ENCODE results near the gene SH3BGR.

The SH3BGR gene

DNA sequence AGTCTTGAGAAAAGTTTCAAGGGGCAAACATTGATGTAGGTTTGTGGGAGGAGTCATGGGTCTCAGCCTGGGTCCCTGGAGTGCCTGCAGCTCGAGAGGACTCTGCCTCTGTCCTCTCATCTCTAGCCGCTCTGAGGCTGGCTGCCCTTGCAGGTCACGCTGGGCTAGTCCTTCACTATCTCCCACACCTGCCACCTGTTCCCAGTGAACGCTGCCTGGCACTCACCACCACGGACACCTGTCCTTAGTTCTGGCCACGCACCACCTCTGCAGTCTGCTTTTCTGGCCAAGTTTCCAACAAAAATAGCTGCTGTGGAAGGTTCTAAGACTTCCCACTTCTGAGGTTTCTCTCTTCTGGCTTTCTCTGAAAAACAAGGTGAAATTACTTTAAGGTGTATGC is 52.5 kb downstream of the SH3BGR start:
- DNase-seq (ENCODE audit: low read depth) = no peak
- no peak overlapping the region for H3K4me3 ChIP-seq (ENCODE audit: low read depth, low read length)

DNA sequence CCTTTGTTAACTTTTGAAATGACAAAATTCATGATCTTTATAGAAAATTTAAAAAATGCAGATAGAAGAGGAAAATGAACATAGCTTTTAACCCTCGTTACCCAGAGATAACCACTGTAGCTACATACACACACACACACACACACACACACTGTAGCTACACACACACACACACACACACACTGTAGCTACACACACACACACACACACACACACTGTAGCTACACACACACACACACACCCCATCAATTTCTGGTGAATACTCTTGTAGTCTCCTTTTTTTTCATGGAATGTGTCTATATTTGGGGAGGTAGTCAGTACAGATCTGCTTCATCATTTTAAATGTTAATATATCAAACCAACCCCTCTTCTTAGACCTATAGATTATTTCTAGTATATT is 58.5 kb downstream of the SH3BGR start:
- no peak for DNase-seq (ENCODE audit: low read depth)
- no peak overlapping the region for H3K4me3 ChIP-seq (ENCODE audit: low read depth, low read length)

DNA sequence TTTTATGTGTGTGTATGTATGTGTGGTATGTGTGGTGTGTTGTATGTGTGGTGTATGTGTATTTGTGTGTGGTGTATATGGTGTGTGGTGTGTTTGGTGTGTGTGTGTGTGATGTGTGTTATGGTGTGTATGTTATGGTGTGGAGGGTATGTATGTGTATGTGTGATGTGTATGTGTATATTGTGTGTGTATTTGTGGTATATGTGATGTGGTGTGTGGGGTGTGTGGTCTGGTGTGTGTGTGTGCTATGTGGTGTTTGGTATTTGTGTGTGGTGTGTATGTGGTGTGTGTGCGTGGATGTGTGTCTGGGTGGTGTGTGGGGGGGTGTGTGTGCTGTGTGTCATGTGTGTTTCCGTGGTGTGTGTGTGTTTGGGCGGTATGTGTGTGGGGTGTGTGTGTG is 59.3 kb downstream of the SH3BGR start:
- no peak for DNase-seq (ENCODE audit: low read depth)
- no peak overlapping the region for H3K4me3 ChIP-seq (ENCODE audit: low read depth, low read length)

DNA sequence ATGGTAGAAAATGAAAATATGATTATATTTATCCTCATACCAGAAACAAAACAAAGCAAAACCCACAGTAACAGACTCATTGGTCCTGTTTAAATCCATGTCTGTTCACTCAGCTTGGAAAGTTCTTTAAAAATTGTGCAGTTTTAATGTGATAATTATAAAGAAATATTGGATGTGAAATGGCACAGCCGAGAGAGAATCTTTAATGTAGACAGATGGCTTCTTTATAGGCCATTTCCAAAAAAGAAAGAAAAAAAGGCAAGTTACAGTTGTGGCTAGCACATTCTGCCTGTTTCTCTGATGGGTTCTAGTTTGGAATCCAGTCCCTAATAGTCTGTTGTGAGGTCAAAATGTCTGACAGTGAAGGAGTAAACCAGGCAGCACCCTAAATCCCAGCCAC is 62.0 kb downstream of the SH3BGR start:
- H3K4me3 ChIP-seq (ENCODE audit: low read depth, low read length) = no peak overlapping the region
- no peak for DNase-seq (ENCODE audit: low read depth)

DNA sequence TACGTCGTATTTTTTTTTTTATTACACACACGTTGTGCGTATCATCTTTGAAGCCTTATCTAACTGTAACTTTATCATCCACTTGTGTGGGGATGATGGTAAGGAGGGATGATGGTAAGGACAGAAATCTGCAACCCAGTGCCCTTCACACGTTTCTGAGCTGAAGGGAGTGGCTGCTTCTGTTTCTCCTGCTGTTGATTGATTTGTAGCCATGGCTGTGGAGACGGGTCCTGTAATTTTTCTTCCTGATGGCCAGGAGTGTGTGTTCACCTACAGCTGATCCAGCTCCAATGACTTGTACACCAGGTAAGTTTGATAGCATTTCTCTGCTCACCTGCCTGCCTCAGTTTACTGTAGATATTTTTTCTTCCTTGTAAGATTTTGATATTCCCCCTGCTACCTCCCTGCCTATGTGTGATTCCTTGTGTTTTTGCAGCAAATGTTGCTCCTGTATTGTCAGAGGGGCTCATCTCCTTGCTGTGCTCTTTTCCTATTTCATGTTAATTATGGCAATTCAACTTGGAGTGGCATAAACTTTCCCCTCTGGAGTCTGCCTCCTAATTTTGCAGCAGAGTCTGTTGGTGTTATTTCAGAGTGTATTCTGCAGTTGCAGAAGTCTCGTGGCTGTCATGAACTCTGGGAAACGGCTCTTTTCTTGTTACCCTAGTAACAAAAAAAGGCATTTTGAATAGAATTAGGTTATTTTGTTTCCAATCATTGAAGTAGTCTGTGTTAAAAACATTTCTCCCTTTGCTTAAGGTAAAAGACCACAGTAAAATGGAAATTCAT is 64.1 kb downstream of the SH3BGR start:
- no peak overlapping the region for H3K4me3 ChIP-seq (ENCODE audit: low read depth, low read length)
- no peak for DNase-seq (ENCODE audit: low read depth)

DNA sequence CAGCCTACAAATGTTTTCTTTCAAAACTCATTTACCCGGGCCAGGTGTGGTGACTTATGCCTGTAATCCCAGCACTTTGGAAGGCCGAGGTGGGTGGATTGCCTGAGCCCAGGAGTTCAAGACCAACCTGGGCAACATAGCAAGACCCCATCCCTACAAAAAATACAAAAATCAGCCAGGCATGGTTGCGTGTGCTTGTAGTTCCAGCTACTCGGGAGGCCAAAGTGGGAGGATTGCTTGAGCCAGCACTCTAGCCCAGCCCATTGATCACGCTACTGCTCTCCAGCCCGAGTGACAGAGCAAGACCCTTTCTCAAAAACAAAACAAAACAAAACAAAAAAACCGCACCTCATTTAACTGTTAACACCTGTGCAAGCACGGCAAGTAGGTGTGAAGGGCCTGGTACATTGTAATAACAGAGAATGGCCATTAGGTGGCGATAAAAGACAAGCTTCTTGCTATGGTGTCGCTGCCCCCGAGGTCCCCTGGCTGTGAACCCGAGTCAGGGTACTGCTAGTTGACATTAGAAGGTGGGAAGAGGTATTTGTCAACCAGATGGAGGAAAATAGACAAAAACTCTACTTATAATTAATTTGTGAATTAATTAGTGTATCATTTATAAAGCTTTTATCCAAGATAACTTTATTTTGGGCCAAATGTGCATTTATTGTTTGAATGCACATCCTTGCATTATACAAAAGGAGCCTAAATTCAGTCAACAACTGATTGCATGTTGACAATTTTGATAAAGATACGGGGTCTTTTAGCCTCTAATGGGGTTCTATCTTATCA is 66.5 kb downstream of the SH3BGR start:
- DNase-seq (ENCODE audit: low read depth) = no peak
- H3K4me3 ChIP-seq (ENCODE audit: low read depth, low read length) = no peak overlapping the region

DNA sequence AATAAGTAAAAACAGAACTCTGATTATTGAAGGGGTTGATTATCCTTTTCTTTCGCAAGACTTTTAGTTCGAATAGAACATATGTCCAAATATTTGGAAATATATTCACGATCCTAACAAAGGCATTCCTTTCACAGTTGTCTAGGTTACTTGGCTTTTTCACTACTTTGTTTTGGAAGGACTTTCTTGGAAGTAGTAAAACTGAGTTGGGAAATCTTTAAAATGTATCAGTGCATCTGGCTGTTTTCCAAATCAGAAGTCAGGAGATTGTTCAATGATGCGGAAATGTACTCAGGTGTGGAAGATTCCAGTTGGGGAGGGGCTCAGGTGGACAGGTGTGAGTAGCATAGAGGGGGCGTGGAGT is 67.1 kb downstream of the SH3BGR start:
- DNase-seq (ENCODE audit: low read depth) = no peak
- no peak overlapping the region for H3K4me3 ChIP-seq (ENCODE audit: low read depth, low read length)

DNA sequence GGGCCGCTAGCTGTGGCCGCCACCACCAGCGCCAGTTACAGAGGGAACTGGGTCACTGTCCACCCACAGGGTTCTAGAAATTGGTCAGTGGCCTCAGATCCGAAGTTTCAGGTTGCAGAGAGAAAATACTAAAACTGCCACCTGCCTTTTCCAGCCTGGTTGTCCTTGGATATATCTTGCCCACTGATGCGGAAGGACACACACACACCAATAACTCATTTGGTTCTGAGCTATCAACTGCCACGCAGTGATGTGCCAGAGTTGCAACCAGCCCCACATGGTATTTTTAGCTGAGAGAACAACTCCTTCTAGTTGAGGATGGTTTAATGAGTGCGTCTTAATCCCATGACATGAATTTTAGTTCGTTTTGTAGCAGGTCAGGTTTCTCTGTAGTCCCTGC is 68.1 kb downstream of the SH3BGR start:
- DNase-seq (ENCODE audit: low read depth) = no peak
- H3K4me3 ChIP-seq (ENCODE audit: low read depth, low read length) = no peak overlapping the region

DNA sequence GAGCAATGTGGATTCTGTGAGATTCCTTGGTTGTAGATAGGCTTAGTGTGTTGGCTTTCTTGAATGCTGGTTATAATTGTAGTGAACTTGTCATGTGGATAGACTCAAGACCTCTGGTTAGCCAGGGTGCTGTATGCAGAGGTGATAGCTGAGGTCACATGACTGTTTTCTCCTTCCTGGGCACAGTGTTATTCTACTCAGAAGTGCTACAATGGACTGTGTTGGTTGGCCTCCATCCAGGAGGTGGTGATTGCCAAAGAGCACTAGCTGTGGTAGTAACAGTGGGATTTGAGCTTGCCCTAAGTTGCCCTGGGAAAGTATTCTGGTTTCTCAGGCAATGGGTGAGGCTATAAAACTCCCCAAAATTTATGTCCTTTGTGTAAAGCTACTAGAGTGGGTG is 71.6 kb downstream of the SH3BGR start:
- no peak overlapping the region for H3K4me3 ChIP-seq (ENCODE audit: low read depth, low read length)
- DNase-seq (ENCODE audit: low read depth) = no peak

DNA sequence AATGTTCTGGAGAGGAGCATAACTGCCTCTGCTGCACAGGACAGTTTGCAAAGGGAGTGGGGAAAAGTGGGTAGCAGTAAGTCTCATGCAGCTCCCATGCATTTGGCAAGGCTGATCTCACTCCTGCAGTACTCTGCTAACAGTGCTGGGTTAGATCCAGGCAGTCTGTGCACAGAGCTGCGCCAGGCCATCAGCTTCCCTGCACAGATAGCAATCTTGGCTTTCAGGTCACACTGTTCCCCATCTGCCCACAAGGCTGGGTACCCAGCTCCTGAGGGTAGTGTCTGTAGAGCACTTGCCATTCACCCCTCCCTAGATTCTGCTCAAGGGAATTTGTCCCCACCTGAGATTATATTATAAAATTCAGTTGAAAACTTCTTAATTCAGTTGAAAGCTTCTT is 72.1 kb downstream of the SH3BGR start:
- H3K4me3 ChIP-seq (ENCODE audit: low read depth, low read length) = no peak overlapping the region
- no peak for DNase-seq (ENCODE audit: low read depth)

DNA sequence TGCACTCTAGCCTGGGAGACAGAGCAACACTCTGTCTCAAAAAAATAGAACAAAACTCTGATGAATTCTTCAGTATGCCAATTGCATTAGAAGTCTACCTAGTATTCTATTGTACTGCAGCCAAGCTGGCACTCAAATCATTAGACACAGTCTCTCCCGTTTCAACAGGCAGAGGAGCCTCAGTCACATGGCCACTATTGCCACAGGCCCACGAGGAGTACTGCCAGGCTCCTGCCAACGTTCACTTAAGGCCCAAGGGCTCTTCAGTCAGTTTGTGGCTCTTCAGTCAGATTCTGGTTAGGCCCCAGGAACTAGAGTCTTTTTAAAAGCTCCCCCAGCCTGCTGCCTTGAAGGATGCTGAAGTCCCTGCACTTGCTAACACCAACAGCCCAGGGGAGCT is 73.4 kb downstream of the SH3BGR start:
- DNase-seq (ENCODE audit: low read depth) = no peak
- H3K4me3 ChIP-seq (ENCODE audit: low read depth, low read length) = no peak overlapping the region

DNA sequence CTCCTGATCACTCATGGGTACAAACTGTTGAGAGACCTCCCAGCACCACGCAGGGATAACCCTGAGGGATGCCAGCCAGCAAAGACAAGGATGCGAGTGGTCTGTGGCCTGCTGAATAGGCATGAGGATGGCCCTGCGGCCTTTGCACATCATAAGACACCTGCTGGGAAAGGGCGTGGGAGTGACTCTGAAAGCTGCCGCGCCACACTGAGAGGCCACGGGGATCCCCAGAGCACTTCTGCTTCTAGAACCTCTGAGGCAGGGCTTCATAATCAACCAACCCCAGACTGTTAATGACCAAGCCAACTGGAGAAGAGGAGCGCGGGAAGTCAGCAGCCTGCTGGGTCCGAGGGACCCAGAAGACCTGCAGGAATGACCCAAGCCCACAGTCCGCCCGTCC is 73.8 kb downstream of the SH3BGR start:
- no peak overlapping the region for H3K4me3 ChIP-seq (ENCODE audit: low read depth, low read length)
- no peak for DNase-seq (ENCODE audit: low read depth)

DNA sequence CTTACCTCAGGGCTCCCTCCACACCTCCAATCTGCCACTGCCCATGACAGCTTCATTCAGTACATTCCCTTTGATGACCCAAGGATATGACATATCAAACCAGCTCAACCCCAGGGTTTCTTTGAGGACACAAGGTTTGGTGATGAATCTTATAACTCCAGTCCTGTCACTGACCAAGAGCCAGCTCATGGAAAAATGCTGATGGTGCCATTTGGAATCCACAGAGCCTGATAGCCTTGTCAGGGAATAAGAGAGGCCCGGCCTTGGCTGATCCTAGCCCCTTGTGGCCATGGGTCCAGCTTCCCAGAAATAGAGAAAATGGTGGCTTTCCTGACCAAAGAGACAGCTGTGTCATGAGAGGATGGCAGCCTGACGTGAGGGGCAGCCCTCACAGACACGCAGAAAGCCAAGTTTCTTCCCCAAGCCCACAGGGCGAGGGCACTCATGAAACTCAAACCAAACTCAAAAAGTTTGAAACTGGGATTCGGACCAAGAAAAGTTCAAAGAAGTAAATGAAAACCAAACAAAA is 75.4 kb downstream of the SH3BGR start:
- no peak for DNase-seq (ENCODE audit: low read depth)
- H3K4me3 ChIP-seq (ENCODE audit: low read depth, low read length) = no peak overlapping the region

DNA sequence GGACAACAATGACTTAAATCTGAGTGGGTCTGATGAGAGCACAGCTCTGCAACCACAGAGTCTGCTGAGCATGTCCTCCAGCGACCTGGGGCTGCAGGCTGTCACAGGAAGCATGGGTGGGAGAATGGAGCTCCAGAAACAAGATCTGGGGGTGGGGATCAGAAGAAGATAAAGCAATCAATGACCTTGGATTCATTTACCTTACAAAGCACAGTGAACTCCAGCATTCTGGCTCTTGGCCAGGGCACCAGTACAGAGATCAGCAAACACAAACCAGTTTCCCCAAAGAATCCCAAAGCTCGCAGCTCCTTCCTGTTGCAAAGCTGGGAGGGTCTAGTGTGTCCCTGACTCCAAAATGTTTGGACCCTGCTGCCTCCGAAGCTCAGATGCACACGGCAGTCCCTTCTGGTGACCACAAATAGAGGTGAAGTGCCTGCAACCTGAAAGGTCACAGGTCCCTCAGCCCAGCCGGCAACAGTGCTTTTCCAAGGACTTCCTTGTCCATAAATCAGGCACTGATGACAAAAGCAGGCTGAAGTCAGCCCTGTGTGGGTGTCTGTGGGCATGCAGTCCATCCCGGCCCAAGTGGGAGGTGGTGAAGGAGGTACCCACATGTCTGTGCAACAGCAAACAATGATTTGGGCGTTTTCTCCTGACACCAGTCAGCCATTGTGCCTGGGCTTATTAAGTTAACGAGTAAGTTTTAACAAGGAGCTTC is 76.1 kb downstream of the SH3BGR start:
- DNase-seq (ENCODE audit: low read depth) = no peak

DNA sequence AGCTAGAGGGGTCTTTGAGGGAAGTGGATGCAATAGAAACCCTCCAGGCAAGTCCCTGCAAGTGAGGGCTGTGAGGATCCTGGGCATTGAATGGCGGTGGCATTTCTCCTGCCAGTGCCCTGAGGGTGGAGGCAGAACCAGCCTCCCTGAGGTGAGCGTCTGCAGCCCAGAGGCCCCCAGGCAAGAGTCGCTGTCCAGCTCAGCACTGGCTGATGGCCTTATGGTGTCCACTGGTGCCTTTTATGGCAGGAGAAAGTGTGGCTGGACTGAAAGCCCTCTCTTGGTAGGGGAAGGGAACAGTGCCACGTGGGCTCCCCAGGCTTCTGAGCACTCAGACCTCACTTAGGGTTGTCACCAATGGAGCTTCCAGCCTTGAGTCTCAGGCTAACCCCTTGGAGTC is 77.3 kb downstream of the SH3BGR start:
- DNase-seq (ENCODE audit: low read depth) = no peak
- no peak overlapping the region for H3K4me3 ChIP-seq (ENCODE audit: low read depth, low read length)

More for the DNA sequence above, 76.1 kb downstream of the SH3BGR start:
- no peak overlapping the region for H3K4me3 ChIP-seq (ENCODE audit: low read depth, low read length)

DNA sequence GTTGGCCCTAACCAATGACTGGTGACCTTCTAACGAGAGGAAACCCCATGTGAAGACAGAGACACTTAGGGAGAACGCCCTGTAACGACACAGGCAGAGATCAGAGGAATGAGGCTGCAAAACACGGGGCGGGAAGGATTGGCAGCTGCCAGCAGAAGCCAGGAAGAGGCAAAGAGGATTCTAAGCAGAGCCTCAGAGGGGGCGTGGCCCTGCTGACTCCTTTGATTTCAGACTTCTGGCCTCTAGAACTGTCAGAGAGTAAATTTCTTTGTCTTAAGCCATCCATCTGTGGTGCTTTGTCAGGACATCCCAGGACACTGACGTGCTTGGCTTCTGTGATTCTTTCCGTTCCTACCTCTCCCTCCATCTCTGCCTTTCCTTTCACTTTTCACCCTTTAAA is 79.3 kb downstream of the SH3BGR start:
- no peak for DNase-seq (ENCODE audit: low read depth)

DNA sequence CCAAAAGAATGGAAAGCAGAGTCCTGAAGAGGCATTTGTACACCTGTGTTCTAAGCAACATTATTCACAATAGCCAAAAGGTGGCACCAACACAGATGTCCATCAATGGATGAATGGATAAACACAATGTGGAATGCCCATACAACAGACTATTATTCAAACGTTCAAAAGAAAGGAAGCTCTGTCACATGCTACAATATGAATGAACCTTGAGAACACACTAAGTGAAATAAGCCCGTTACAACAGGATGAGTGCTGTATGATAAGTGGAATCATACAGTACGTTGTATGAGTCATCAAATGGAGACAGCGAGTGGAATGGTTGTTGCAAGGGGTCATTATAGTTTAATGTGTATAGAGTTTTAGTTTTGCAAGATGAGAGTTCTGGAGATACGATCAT is 80.1 kb downstream of the SH3BGR start:
- DNase-seq (ENCODE audit: low read depth) = no peak
- no peak overlapping the region for H3K4me3 ChIP-seq (ENCODE audit: low read depth, low read length)

More for the DNA sequence above, 79.3 kb downstream of the SH3BGR start:
- no peak overlapping the region for H3K4me3 ChIP-seq (ENCODE audit: low read depth, low read length)

DNA sequence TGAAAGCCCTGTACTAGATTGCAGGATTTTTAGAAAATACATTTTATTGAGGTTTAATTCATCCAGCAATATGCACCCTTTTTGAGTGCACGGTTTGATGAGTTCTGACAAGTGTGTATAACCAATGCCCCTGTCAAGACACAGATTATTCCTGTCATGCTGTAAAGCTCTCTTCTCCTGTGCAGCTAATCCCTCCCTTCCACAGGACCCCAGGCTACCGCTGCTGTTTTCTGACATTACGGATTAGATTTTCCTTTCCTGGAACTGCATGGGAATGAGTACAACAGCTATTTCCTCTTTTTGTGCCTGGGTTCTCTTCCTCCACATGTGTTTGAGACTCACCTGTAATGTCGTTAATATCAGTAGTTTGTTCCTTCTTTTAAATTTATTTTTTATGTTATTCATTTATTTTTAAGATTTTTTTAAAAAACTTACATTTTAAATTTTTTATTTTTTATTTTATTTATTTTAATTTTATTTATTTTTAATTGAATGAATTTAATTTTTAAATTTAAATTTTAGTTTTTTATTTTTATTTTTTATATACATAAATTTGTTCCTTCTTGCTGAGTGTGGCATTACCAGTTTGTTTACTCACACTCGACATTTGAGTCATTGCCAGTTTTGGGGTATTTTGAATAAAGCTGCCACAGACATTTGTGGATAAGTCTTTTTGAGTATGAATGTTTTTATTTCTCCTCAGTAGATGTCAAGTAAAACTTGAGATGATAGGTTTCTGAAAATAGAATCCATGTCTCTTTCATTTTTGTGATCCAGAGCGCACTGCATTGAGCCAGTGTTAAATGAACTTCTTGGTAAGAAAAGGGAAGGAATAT is 82.0 kb downstream of the SH3BGR start:
- no peak for DNase-seq (ENCODE audit: low read depth)
- H3K4me3 ChIP-seq (ENCODE audit: low read depth, low read length) = no peak overlapping the region

DNA sequence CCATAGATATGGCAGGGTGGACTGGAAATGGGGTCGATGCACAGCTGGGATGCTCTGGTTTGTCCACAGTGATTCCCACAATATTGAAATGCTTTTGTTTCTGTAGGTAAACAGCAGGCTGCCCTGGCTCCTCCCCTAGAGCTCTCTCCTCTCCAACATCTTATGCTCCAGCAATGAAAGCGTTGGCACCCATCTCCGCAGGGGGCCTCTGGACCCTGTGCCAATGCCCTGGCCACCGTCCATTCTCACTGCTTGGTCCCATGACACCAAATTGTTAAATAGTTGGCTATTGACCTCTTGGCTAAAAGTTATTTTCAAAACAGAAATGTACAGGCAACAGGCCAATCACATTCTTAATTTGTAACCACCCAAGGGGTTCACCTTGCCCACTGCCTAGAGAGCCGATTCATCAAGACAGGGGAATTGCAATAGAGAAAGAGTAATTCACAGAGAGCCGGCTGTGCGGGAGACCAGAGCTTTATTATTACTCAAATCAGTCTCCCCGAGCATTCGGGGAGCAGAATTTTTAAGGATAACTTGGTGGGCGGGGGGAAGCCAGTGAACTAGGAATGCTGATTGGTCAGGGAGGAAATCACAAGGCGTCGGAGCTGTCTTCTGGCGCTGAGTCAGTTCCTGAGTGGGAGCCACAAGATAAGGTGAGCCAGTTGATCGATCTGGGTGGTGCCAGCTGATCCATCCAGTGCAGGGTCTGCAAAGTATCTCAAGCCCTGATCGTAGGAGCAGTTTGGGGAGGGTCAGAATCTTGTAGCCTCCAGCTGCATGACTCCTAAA is 84.1 kb downstream of the SH3BGR start:
- H3K4me3 ChIP-seq (ENCODE audit: low read depth, low read length) = no peak overlapping the region
- DNase-seq (ENCODE audit: low read depth) = no peak
